Astrocyte (in vitro differentiated cells and primary cell): ENCODE data around the gene TSPAN15. TPM values are rescaled to one million over a fixed set of nuclear protein-coding genes. Genes with fewer than 3 reads are reported as not detected.

Experiments used
- DNase-seq: peaks from one replicate; pipeline ENCODE4 v3.0.0-alpha.2; 2010; ENCODE audit warnings: low read depth
- FAIRE-seq: peaks from 2 replicates; lab custom pipeline; 2011; peaks lifted over from hg19 to GRCh38; lab: Jason Lieb, UNC
- H2AFZ ChIP-seq: 2 replicates; pipeline ENCODE4 v1.6.0; 2012; ENCODE audit warnings: low read depth, low read length, inconsistent platforms
- H3K27ac ChIP-seq: 2 replicates; pipeline ENCODE4 v1.5.1; 2011; ENCODE audit warnings: low read depth, low read length, inconsistent platforms
- H3K27me3 ChIP-seq: 2 replicates; pipeline ENCODE4 v1.6.0; 2011; ENCODE audit warnings: low read length, inconsistent platforms; ENCODE audit not compliant: insufficient read depth
- H3K36me3 ChIP-seq: 2 replicates; pipeline ENCODE4 v1.5.1; 2011; ENCODE audit warnings: low read length, inconsistent platforms; ENCODE audit not compliant: insufficient read depth
- H3K4me1 ChIP-seq: 2 replicates; pipeline ENCODE4 v1.5.1; 2011; ENCODE audit warnings: low read length, inconsistent platforms; ENCODE audit not compliant: insufficient read depth
- H3K4me2 ChIP-seq: 2 replicates; pipeline ENCODE4 v1.6.0; 2012; ENCODE audit warnings: low read length, inconsistent platforms
- H3K4me3 ChIP-seq: 2 replicates; pipeline ENCODE4 v1.5.1; 2011; ENCODE audit warnings: low read depth, mild to moderate bottlenecking, low read length, inconsistent platforms; ENCODE audit not compliant: insufficient read depth
- H3K79me2 ChIP-seq: 2 replicates; pipeline ENCODE4 v1.6.0; 2012; ENCODE audit warnings: mild to moderate bottlenecking, low read length, inconsistent platforms; ENCODE audit not compliant: insufficient read depth
- H3K9ac ChIP-seq: 2 replicates; pipeline ENCODE4 v1.6.0; 2012; ENCODE audit warnings: mild to moderate bottlenecking, low read length, inconsistent platforms
- H3K9me3 ChIP-seq: 2 replicates; pipeline ENCODE4 v1.5.1; 2012; ENCODE audit warnings: low read depth, mild to moderate bottlenecking, low read length, inconsistent platforms; ENCODE audit not compliant: insufficient read depth
- H4K20me1 ChIP-seq: 2 replicates; pipeline ENCODE4 v1.6.0; 2012; ENCODE audit warnings: low read length, inconsistent platforms; ENCODE audit not compliant: insufficient read depth
- H3K27ac Mint-ChIP-seq: one replicate; pipeline ENCODE4 v1.8.0; 2021; ENCODE audit warnings: mild to moderate bottlenecking, mixed read lengths; ENCODE audit not compliant: unreplicated experiment
- H3K27me3 Mint-ChIP-seq: one replicate; pipeline ENCODE4 v1.8.0; 2021; ENCODE audit warnings: low read depth, mixed read lengths; ENCODE audit not compliant: unreplicated experiment
- H3K36me3 Mint-ChIP-seq: one replicate; pipeline ENCODE4 v1.8.0; 2021; ENCODE audit warnings: low read depth, mixed read lengths; ENCODE audit not compliant: unreplicated experiment
- H3K4me1 Mint-ChIP-seq: one replicate; pipeline ENCODE4 v1.8.0; 2021; ENCODE audit warnings: low read depth, mixed read lengths; ENCODE audit not compliant: unreplicated experiment
- H3K4me3 Mint-ChIP-seq: one replicate; pipeline ENCODE4 v1.8.0; 2021; ENCODE audit warnings: mild to moderate bottlenecking, moderate library complexity, mixed read lengths; ENCODE audit not compliant: unreplicated experiment
- H3K9me3 Mint-ChIP-seq: one replicate; pipeline ENCODE4 v1.8.0; 2021; ENCODE audit warnings: mild to moderate bottlenecking, mixed read lengths; ENCODE audit not compliant: unreplicated experiment
- CTCF ChIP-seq: IDR thresholded peaks from 2 replicates; pipeline ENCODE4 v1.5.1; 2011; ENCODE audit warnings: low read depth, mild to moderate bottlenecking, inconsistent platforms, low read length, moderate library complexity; ENCODE audit not compliant: insufficient read depth
- EZH2 ChIP-seq: IDR thresholded peaks from 2 replicates; pipeline ENCODE4 v1.6.1; 2012; ENCODE audit warnings: mild to moderate bottlenecking, low read length, inconsistent platforms; ENCODE audit not compliant: insufficient read depth
- total RNA-seq: library from RNA; stranded (reverse); gene quantifications from 2 replicates; pipeline ENCODE4 v1.2.1, GENCODE V29; 2021

TSPAN15 gene
- total RNA-seq, 1 donor from 2014 or later: 9.4 TPM

- H3K27me3 ChIP-seq: peaks cover 4% of the 10 kb centered on the region
- DNase-seq: no peak
- peaks cover 22% of the 10 kb centered on the region for H3K27me3 Mint-ChIP-seq
- H3K9me3 ChIP-seq: no peaks in the 10 kb centered on the region
- H4K20me1 ChIP-seq: no peaks in the 10 kb centered on the region
- no peaks in the 10 kb centered on the region for H3K36me3 ChIP-seq
- no peak overlapping the region for H2AFZ ChIP-seq
- TF ChIP-seq CTCF (no peak), EZH2 (no peak)
- no peak for FAIRE-seq
- H3K4me2 ChIP-seq: no peak overlapping the region
- peaks cover 4% of the 10 kb centered on the region for H3K4me1 Mint-ChIP-seq
- no peak overlapping the region for H3K4me3 ChIP-seq
- H3K36me3 Mint-ChIP-seq: no peaks in the 10 kb centered on the region
- peaks cover 8% of the 10 kb centered on the region for H3K9me3 Mint-ChIP-seq
- H3K9ac ChIP-seq: no peak overlapping the region
- no peaks in the 10 kb centered on the region for H3K79me2 ChIP-seq
- no peak overlapping the region for H3K27ac Mint-ChIP-seq
- no peak overlapping the region for H3K4me3 Mint-ChIP-seq
- H3K27ac ChIP-seq: no peak overlapping the region
- H3K4me1 ChIP-seq: peaks cover 5% of the 10 kb centered on the region
These were observed 13.7 kb upstream of the TSPAN15 start for GRCh38 chr10:69437321-69438259.

GRCh38 chr10:69438536-69439349, 12.5 kb upstream of the TSPAN15 start:
- peaks cover 4% of the 10 kb centered on the region for H3K4me1 Mint-ChIP-seq
- Histone ChIP-seq H3K27ac (no peak overlapping the region), H3K4me1 (peaks cover 5% of the 10 kb centered on the region), H2AFZ (no peak overlapping the region), H4K20me1 (no peaks in the 10 kb centered on the region), H3K9ac (no peak overlapping the region), H3K4me2 (peak overlapping the region; percentile 31), H3K79me2 (no peaks in the 10 kb centered on the region), H3K9me3 (no peaks in the 10 kb centered on the region), H3K36me3 (no peaks in the 10 kb centered on the region), H3K27me3 (peaks cover 4% of the 10 kb centered on the region), H3K4me3 (no peak overlapping the region)
- H3K27me3 Mint-ChIP-seq: peaks cover 22% of the 10 kb centered on the region
- no peak overlapping the region for H3K27ac Mint-ChIP-seq
- TF ChIP-seq CTCF (no peak), EZH2 (no peak)
- DNase-seq (no peak), FAIRE-seq (no peak)
- H3K36me3 Mint-ChIP-seq: no peaks in the 10 kb centered on the region
- peaks cover 8% of the 10 kb centered on the region for H3K9me3 Mint-ChIP-seq
- H3K4me3 Mint-ChIP-seq: no peak overlapping the region
